A549 (cell line): ENCODE data around the gene RUNX1.

Source experiments
- BHLHE40 ChIP-seq: IDR thresholded peaks from 2 replicates; pipeline ENCODE4 v1.6.1; 2012; ENCODE audit warnings: low read depth, low read length, inconsistent platforms
- EP300 ChIP-seq, 2 experiments: fragments of >200 bp; sonication (Bioruptor Twin); formaldehyde crosslinking; IDR thresholded peaks; 2 replicates in 1 of 2; 3 replicates in 1 of 2; pipeline ENCODE4 v1.6.1; 2016 to 2017
- GATA3 ChIP-seq: IDR thresholded peaks from 2 replicates; pipeline ENCODE4 v1.6.1; 2012; ENCODE audit warnings: borderline replicate concordance
- MAZ ChIP-seq: fragments of 150-350 bp; IDR thresholded peaks from 2 replicates; pipeline ENCODE4 v1.6.1; 2014; ENCODE audit warnings: antibody characterized with exemption, low read depth, low read length, borderline replicate concordance
- NPAS2 ChIP-seq: fragments of 250-450 bp; sonication (Bioruptor Pico); IDR thresholded peaks from 2 replicates; pipeline ENCODE4 v1.8.0; 2022; ENCODE audit warnings: mild to moderate bottlenecking, moderate library complexity, borderline replicate concordance
- POLR2A ChIP-seq: IDR thresholded peaks from 2 replicates; pipeline ENCODE4 v1.6.1; 2012; ENCODE audit warnings: mild to moderate bottlenecking, low read length
- POLR2AphosphoS2 ChIP-seq: conservative IDR thresholded peaks from 2 replicates; pipeline ENCODE4 v1.6.1; 2012; ENCODE audit warnings: low read length, improper control_type of control experiment, inconsistent platforms
- TF ChIP-seq, protein P1 (sequence below): fragments of >200 bp; sonication (Bioruptor Twin); formaldehyde crosslinking; IDR thresholded peaks from 3 replicates; pipeline ENCODE4 v1.5.1; 2016
- TF ChIP-seq, protein P2 (sequence below): fragments of 250-450 bp; sonication (Bioruptor Pico); IDR thresholded peaks from 2 replicates; pipeline ENCODE4 v1.5.0; 2021; ENCODE audit warnings: mild to moderate bottlenecking, moderate library complexity, borderline replicate concordance

DNA sequence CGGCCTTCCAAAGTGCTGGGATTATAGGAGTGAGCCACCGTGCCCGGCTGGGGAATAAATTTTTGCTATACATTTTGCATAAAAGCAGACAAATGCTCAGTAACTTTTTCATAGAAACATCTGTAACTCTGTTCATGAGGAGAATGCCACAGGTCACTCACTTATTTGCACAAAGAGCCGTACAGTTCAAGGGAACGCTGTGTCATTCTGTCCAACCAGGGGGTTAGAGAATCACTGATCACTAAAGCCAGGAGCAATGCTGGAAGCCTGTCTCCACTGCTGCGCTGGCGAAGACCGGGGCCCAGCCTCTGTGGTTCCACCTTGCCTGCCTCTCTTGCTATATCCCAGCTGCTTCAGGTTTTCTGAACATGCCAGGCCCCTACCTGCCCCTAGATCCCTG lies 58.3 kb downstream of the RUNX1 start:
- TF ChIP-seq, protein P1, sequence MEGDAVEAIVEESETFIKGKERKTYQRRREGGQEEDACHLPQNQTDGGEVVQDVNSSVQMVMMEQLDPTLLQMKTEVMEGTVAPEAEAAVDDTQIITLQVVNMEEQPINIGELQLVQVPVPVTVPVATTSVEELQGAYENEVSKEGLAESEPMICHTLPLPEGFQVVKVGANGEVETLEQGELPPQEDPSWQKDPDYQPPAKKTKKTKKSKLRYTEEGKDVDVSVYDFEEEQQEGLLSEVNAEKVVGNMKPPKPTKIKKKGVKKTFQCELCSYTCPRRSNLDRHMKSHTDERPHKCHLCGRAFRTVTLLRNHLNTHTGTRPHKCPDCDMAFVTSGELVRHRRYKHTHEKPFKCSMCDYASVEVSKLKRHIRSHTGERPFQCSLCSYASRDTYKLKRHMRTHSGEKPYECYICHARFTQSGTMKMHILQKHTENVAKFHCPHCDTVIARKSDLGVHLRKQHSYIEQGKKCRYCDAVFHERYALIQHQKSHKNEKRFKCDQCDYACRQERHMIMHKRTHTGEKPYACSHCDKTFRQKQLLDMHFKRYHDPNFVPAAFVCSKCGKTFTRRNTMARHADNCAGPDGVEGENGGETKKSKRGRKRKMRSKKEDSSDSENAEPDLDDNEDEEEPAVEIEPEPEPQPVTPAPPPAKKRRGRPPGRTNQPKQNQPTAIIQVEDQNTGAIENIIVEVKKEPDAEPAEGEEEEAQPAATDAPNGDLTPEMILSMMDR, result no peak
- no peak for TF ChIP-seq EP300 (IDR thresholded peaks at IDR 0.05)
- no peak for TF ChIP-seq MAZ
- TF ChIP-seq GATA3, result no peak
- TF ChIP-seq BHLHE40, result no peak
- no peak for TF ChIP-seq NPAS2 (CRISPR knock-in tag)
- TF ChIP-seq POLR2AphosphoS2, result no peak
- no peak for TF ChIP-seq POLR2A
- TF ChIP-seq, protein P2, sequence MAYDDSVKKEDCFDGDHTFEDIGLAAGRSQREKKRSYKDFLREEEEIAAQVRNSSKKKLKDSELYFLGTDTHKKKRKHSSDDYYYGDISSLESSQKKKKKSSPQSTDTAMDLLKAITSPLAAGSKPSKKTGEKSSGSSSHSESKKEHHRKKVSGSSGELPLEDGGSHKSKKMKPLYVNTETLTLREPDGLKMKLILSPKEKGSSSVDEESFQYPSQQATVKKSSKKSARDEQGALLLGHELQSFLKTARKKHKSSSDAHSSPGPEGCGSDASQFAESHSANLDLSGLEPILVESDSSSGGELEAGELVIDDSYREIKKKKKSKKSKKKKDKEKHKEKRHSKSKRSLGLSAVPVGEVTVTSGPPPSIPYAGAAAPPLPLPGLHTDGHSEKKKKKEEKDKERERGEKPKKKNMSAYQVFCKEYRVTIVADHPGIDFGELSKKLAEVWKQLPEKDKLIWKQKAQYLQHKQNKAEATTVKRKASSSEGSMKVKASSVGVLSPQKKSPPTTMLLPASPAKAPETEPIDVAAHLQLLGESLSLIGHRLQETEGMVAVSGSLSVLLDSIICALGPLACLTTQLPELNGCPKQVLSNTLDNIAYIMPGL, result no peak
